GM21360 (cell line): ENCODE measurements around the gene ALDH1A2.
"Not testable (repeated sequence)": the region's sequence is repeated elsewhere in the genome, so short reads cannot be mapped to it uniquely, and the experiment has no call there.

Experiments
- ATAC-seq: cut with Tn5 transposase; IDR thresholded peaks from one replicate; pipeline ENCODE4 v1.9.1; 2021; ENCODE audit warnings: mild to moderate bottlenecking, moderate library complexity; ENCODE audit not compliant: unreplicated experiment

The ALDH1A2 gene

GRCh38 chr15:58065445-58066041 is at the start of gene ALDH1A2:
Gene ALDH1A2 (minus strand): TSS chr15:58065711. CDS start chr15:58065650, 61 bp downstream.
- no peak for ATAC-seq

- no peak for ATAC-seq
Measured at GRCh38 chr15:58114812-58115211, 49.3 kb upstream of the ALDH1A2 start.

- no peak for ATAC-seq
Measured at GRCh38 chr15:58114388-58114787, 48.9 kb upstream of the ALDH1A2 start.

- not testable (repeated sequence) for ATAC-seq
Measured at GRCh38 chr15:58113358-58113757, 47.8 kb upstream of the ALDH1A2 start.

GRCh38 chr15:58111718-58112104 is 46.2 kb upstream of the ALDH1A2 start:
- ATAC-seq = no peak

GRCh38 chr15:58110999-58111717 is 45.6 kb upstream of the ALDH1A2 start:
- no peak for ATAC-seq

- ATAC-seq = no peak
Measured at GRCh38 chr15:58109419-58109818, 43.9 kb upstream of the ALDH1A2 start.

GRCh38 chr15:58108117-58108516 is 42.6 kb upstream of the ALDH1A2 start:
- ATAC-seq = no peak

GRCh38 chr15:58103482-58103881 is 38.0 kb upstream of the ALDH1A2 start:
- ATAC-seq = no peak

- no peak for ATAC-seq
Measured at GRCh38 chr15:58096529-58097084, 31.1 kb upstream of the ALDH1A2 start.

GRCh38 chr15:58095415-58095814 is 29.9 kb upstream of the ALDH1A2 start:
- ATAC-seq = no peak

GRCh38 chr15:58087871-58088270 is 22.4 kb upstream of the ALDH1A2 start:
- ATAC-seq = no peak

GRCh38 chr15:58086491-58086890 is 21.0 kb upstream of the ALDH1A2 start:
- no peak for ATAC-seq

- ATAC-seq = no peak
Measured at GRCh38 chr15:58083526-58083925, 18.0 kb upstream of the ALDH1A2 start.

GRCh38 chr15:58081891-58082290 is 16.4 kb upstream of the ALDH1A2 start:
- no peak for ATAC-seq

- no peak for ATAC-seq
Measured at GRCh38 chr15:58081456-58081855, 15.9 kb upstream of the ALDH1A2 start.

- ATAC-seq = not testable (repeated sequence)
Measured at GRCh38 chr15:58080959-58081358, 15.4 kb upstream of the ALDH1A2 start.

GRCh38 chr15:58080398-58080797 is 14.9 kb upstream of the ALDH1A2 start:
- no peak for ATAC-seq

- ATAC-seq = no peak
Measured at GRCh38 chr15:58078591-58078990, 13.1 kb upstream of the ALDH1A2 start.

GRCh38 chr15:58077427-58077826 is 11.9 kb upstream of the ALDH1A2 start:
- no peak for ATAC-seq

- ATAC-seq = no peak
Measured at GRCh38 chr15:58074452-58074851, 8.9 kb upstream of the ALDH1A2 start.

- ATAC-seq = no peak
Measured at GRCh38 chr15:58070801-58071418, 5.4 kb upstream of the ALDH1A2 start.
